ENCODE data around the gene PTPRR. TPM values are rescaled to one million over a fixed set of nuclear protein-coding genes. Genes with fewer than 3 reads are reported as not detected.

Gene PTPRR
- total and polyA plus RNA-seq, 10 of the 15 experiments (the other 5 are each of a cell fraction or from before 2014, with no cell fraction given) = 0.14 to 3.1 (median 0.42) TPM

GRCh38 chr12:70815971-70816391 is 104.6 kb downstream of the PTPRR start (continued):
- TF ChIP-seq ZNF592 (IDR thresholded peaks at IDR 0.05) (no peak), SUZ12 (IDR thresholded peaks at IDR 0.05; ENCODE audit: unreplicated experiment) (no peak), E4F1 (IDR thresholded peaks at IDR 0.05; ENCODE audit: borderline replicate concordance, partially characterized antibody) (no peak), ZNF687 (IDR thresholded peaks at IDR 0.05) (no peak), PML (IDR thresholded peaks at IDR 0.05; ENCODE audit: low read length) (no peak), NFYA (IDR thresholded peaks at IDR 0.05; ENCODE audit: borderline replicate concordance, low read depth, low read length) (no peak), LARP7 (IDR thresholded peaks at IDR 0.05) (no peak), ZBTB40 (IDR thresholded peaks at IDR 0.05; ENCODE audit: borderline replicate concordance) (no peak), ETV6 (conservative IDR thresholded peaks at IDR 0.05 in 1 of 2, IDR thresholded peaks at IDR 0.05 in 1 of 2; ENCODE audit: borderline replicate concordance in 1 of 2, low read depth in 1 of 2) (no peak)
